ENCODE results near the gene NGLY1. TPM values are rescaled to one million over a fixed set of nuclear protein-coding genes. Genes with fewer than 3 reads are reported as not detected.

Gene NGLY1
- total RNA-seq, 1 donor from 2014 or later: 34.1 TPM

- intact Hi-C loops (cut with DNase I): no loop called here
- no peak for TF ChIP-seq CTCF (IDR thresholded peaks at IDR 0.05)
- no peak for DNase-seq
Observed at GRCh38 chr3:25817638-25818037, 34.4 kb upstream of the NGLY1 start.

GRCh38 chr3:25817107-25817506 is 33.9 kb upstream of the NGLY1 start:
- intact Hi-C loops (cut with DNase I): no loop called here
- DNase-seq: no peak
- Histone ChIP-seq H3K9me3 (no peaks in the 10 kb centered on the region), H3K4me1 (no peaks in the 10 kb centered on the region), H3K27ac (no peak overlapping the region), H3K36me3 (no peaks in the 10 kb centered on the region), H3K27me3 (ENCODE audit: low read depth) (no peaks in the 10 kb centered on the region), H3K4me3 (no peak overlapping the region)
- no peak for ATAC-seq
- no peak for TF ChIP-seq CTCF (IDR thresholded peaks at IDR 0.05)

More at GRCh38 chr3:25817638-25818037, 34.4 kb upstream of the NGLY1 start:
- H3K27me3 ChIP-seq (ENCODE audit: low read depth): no peaks in the 10 kb centered on the region
- no peak overlapping the region for H3K27ac ChIP-seq
- H3K9me3 ChIP-seq: no peaks in the 10 kb centered on the region
- ATAC-seq: no peak
- H3K36me3 ChIP-seq: no peaks in the 10 kb centered on the region
- H3K4me1 ChIP-seq: no peaks in the 10 kb centered on the region
- no peak overlapping the region for H3K4me3 ChIP-seq

DNA sequence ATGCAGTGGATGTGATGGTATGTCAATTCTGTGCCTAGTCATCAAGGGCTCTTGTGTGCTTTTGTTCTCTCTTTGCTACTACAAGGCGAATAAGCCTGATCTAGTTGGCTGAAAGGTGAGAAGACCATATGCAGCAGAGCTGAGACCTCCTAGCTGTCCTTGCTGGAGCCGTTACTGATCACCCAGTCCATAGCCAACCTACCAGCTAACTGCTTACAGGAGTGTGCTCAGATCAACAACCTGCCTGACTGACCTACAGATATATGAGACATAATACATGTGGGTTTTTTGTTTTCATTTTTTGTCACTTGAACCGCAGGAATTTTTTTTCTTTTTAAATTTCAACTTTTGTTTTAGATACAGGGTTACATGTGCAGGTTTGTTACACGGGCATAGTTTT is 29.4 kb upstream of the NGLY1 start:
- no peak for DNase-seq
- no peak overlapping the region for H3K27ac ChIP-seq
- no peaks in the 10 kb centered on the region for H3K4me1 ChIP-seq
- H3K4me3 ChIP-seq: no peak overlapping the region
- intact Hi-C loops (cut with DNase I): no loop called here
- H3K27me3 ChIP-seq (ENCODE audit: low read depth): no peaks in the 10 kb centered on the region
- no peaks in the 10 kb centered on the region for H3K9me3 ChIP-seq
- ATAC-seq: no peak
- no peak for TF ChIP-seq CTCF (IDR thresholded peaks at IDR 0.05)
- H3K36me3 ChIP-seq: no peaks in the 10 kb centered on the region

DNA sequence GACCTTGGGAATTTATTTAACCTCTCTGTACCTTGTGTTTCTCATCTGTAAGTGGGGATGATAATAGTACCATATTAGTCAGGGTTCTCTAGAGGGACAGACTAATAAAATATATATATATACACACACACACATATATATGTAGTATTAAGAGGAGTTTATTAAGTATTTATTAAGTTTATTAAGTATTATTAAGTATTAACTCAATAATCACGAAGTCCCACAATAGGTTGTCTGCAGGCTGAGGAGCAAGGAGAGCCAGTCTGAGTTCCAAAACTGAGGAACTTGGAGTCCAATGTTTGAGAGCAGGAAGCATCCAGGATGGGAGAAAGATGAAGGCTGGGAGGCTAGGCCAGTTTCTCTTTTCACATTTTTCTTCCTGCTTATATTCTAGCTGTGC is 21.4 kb upstream of the NGLY1 start:
- intact Hi-C loops (cut with DNase I): no loop called here
- Histone ChIP-seq H3K4me1 (no peaks in the 10 kb centered on the region), H3K27me3 (ENCODE audit: low read depth) (no peaks in the 10 kb centered on the region), H3K9me3 (no peaks in the 10 kb centered on the region), H3K27ac (no peak overlapping the region), H3K4me3 (no peak overlapping the region), H3K36me3 (no peaks in the 10 kb centered on the region)
- DNase-seq (no peak), ATAC-seq (no peak)
- no peak for TF ChIP-seq CTCF (IDR thresholded peaks at IDR 0.05)

- no peaks in the 10 kb centered on the region for H3K4me1 ChIP-seq
- H3K4me3 ChIP-seq: no peak overlapping the region
- DNase-seq (no peak), ATAC-seq (no peak)
- H3K27me3 ChIP-seq (ENCODE audit: low read depth): no peaks in the 10 kb centered on the region
- intact Hi-C loops (cut with DNase I): no loop called here
- H3K36me3 ChIP-seq: no peaks in the 10 kb centered on the region
- no peak for TF ChIP-seq CTCF (IDR thresholded peaks at IDR 0.05)
- no peak overlapping the region for H3K27ac ChIP-seq
- no peaks in the 10 kb centered on the region for H3K9me3 ChIP-seq
Observed at GRCh38 chr3:25803833-25804232, 20.6 kb upstream of the NGLY1 start.

DNA sequence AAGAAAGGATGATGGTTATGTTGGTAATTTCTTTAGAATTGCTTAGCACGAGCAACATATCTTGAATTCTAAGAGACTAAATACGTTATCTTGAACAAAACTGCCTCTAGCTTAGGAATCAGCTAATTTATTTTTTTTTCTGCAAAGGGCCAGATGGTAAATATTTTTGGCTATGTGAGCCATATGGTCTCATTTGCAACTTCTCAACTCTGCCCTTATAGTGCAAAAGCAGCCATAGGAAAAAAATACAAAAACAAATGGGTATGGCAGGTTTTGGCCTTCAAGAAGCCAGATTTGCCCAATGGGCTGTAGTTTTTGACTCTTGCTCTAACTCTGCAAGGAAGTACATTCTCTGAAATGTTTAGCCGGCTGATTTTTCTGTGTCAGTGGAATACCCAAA is 18.5 kb upstream of the NGLY1 start:
- Histone ChIP-seq H3K27ac (no peak overlapping the region), H3K36me3 (no peaks in the 10 kb centered on the region), H3K27me3 (ENCODE audit: low read depth) (no peaks in the 10 kb centered on the region), H3K4me3 (no peak overlapping the region), H3K4me1 (no peaks in the 10 kb centered on the region), H3K9me3 (no peaks in the 10 kb centered on the region)
- no peak for TF ChIP-seq CTCF (IDR thresholded peaks at IDR 0.05)
- no peak for ATAC-seq
- intact Hi-C loops (cut with DNase I): no loop called here
- no peak for DNase-seq
